K562 (cell line): ENCODE results near the gene TCAP. TPM values are rescaled to one million over a fixed set of nuclear protein-coding genes. Genes with fewer than 3 reads are reported as not detected.

Experiments
- BCOR ChIP-seq: fragments of 450-650 bp; IDR thresholded peaks from 2 replicates; pipeline ENCODE4 v1.6.1; 2016
- DACH1 ChIP-seq: fragments of 450-650 bp; IDR thresholded peaks from 2 replicates; pipeline ENCODE4 v1.6.1; 2018; ENCODE audit not compliant: partially characterized antibody
- ERF ChIP-seq: fragments of 450-650 bp; formaldehyde crosslinking; IDR thresholded peaks from 2 replicates; pipeline ENCODE4 v1.4.0; 2020; ENCODE audit warnings: mild to moderate bottlenecking, mixed read lengths
- L3MBTL2 ChIP-seq: fragments of 450-650 bp; IDR thresholded peaks from 2 replicates; pipeline ENCODE4 v1.6.1; 2016; ENCODE audit warnings: mild to moderate bottlenecking, moderate library complexity
- MXD1 ChIP-seq: fragments of 250-450 bp; sonication (Bioruptor Pico); IDR thresholded peaks from 2 replicates; pipeline ENCODE4 v1.8.0; 2021; ENCODE audit warnings: borderline replicate concordance, mild to moderate bottlenecking, moderate library complexity; ENCODE audit not compliant: poor library complexity, severe bottlenecking
- MYC ChIP-seq, 2 experiments: fragments of 250-450 bp in 1 of 2; sonication (Bioruptor Pico) in 1 of 2; IDR thresholded peaks; 2 replicates each; pipeline versions ENCODE4 v1.5.1 to v1.6.1; 2012 to 2021; ENCODE audit warnings: low read depth in 2 of 2, borderline replicate concordance in 1 of 2, improper control_type of control experiment in 1 of 2, low read length in 1 of 2, mild to moderate bottlenecking in 1 of 2, moderate library complexity in 1 of 2
- NFATC3 ChIP-seq: fragments of 450-650 bp; IDR thresholded peaks from 2 replicates; pipeline ENCODE4 v1.6.1; 2017; ENCODE audit warnings: mild to moderate bottlenecking
- PHF20 ChIP-seq: fragments of 450-650 bp; IDR thresholded peaks from 2 replicates; pipeline ENCODE4 v1.6.1; 2018; ENCODE audit not compliant: partially characterized antibody
- SAP30 ChIP-seq: fragments of 200-600 bp; sonication (generic); IDR thresholded peaks from 2 replicates; pipeline ENCODE4 v1.6.1; 2012; ENCODE audit warnings: borderline replicate concordance, low read depth, mild to moderate bottlenecking, moderate library complexity, low read length, control low read depth, inconsistent platforms; ENCODE audit not compliant: insufficient read depth, poor library complexity, severe bottlenecking
- SIX5 ChIP-seq, 2 experiments: IDR thresholded peaks; 2 replicates each; pipeline ENCODE4 v1.6.1; 2011; ENCODE audit warnings: low read length in 2 of 2, borderline replicate concordance in 1 of 2, low read depth in 1 of 2, mild to moderate bottlenecking in 1 of 2, moderate library complexity in 1 of 2; ENCODE audit not compliant: insufficient read depth in 1 of 2
- THRAP3 ChIP-seq: fragments of 450-650 bp; IDR thresholded peaks from 2 replicates; pipeline ENCODE4 v1.6.1; 2016; ENCODE audit warnings: mild to moderate bottlenecking, inconsistent platforms, borderline replicate concordance
- ZBTB43 ChIP-seq: sonication (generic); formaldehyde crosslinking; IDR thresholded peaks from 2 replicates; pipeline ENCODE4 v1.8.0; 2023; ENCODE audit warnings: mild to moderate bottlenecking, missing genetic modification reagents
- ZBTB7A ChIP-seq: IDR thresholded peaks from 2 replicates; pipeline ENCODE4 v1.6.1; 2011; ENCODE audit warnings: low read depth, mild to moderate bottlenecking, low read length, moderate library complexity, borderline replicate concordance; ENCODE audit not compliant: control insufficient read depth
- ZFPM2 ChIP-seq: fragments of 250-450 bp; sonication (Bioruptor Pico); IDR thresholded peaks from 2 replicates; pipeline ENCODE4 v1.5.1; 2022; ENCODE audit warnings: mild to moderate bottlenecking
- ZNF77 ChIP-seq: fragments of 250-450 bp; sonication (Bioruptor Pico); IDR thresholded peaks from 2 replicates; pipeline ENCODE4 v1.5.0; 2020
- ZNF830 ChIP-seq: fragments of 250-450 bp; sonication (Bioruptor Pico); IDR thresholded peaks from 2 replicates; pipeline ENCODE4 v1.5.0; 2021; ENCODE audit warnings: mild to moderate bottlenecking
- polyA plus RNA-seq, 8 experiments: library from polyadenylated mRNA; depleted of rRNA in 4 of 8; stranded (reverse) in 5 of 8; unstranded in 3 of 8; fragments of >200 nt; fragmentation: Nextera tagmentation in 2 of 8; fragmentation: Illumina TruSeq in 1 of 8; extraction: Ambion mirVana in 2 of 8; extraction: Trizol in 1 of 8; gene quantifications; 2 replicates each; pipeline versions ENCODE4 v1.2.1 to v1.2.3, GENCODE V29; 2011 to 2014; ENCODE audit warnings: inconsistent platforms in 1 of 8, missing spikeins in 1 of 8
- total RNA-seq, 7 experiments: library from RNA; depleted of rRNA in 6 of 7; stranded (reverse); fragments of >200 nt in 6 of 7; fragmentation: Illumina TruSeq in 2 of 7; extraction: Trizol in 2 of 7; gene quantifications; 2 replicates each; pipeline versions ENCODE4 v1.2.1 to v1.2.3, GENCODE V29; 2011 to 2021; ENCODE audit warnings: low replicate concordance in 1 of 7
- TF ChIP-seq, protein P1 (sequence below): sonication (generic); formaldehyde crosslinking; IDR thresholded peaks from 2 replicates; pipeline ENCODE4 v1.8.0; 2022; ENCODE audit warnings: mild to moderate bottlenecking, missing genetic modification reagents
- TF ChIP-seq, protein P2 (sequence below): fragments of 250-450 bp; sonication (Bioruptor Pico); IDR thresholded peaks from 2 replicates; pipeline ENCODE4 v1.5.0; 2021; ENCODE audit warnings: mild to moderate bottlenecking, borderline replicate concordance
- TF ChIP-seq, protein P3 (sequence below): fragments of 150-350 bp; IDR thresholded peaks from 2 replicates; pipeline ENCODE4 v1.6.1; 2014; ENCODE audit warnings: low read depth, mild to moderate bottlenecking, low read length, borderline replicate concordance

The TCAP gene
- total and polyA plus RNA-seq, 9 of the 15 experiments (the other 6 are each of a cell fraction or from before 2014, with no cell fraction given) = 0.33 to 1.4 (median 0.82) TPM; not detected in 2

GRCh38 chr17:39666601-39667261 is 1.6 kb downstream of the TCAP start (continued):
- TF ChIP-seq L3MBTL2 (no peak), MXD1 (CRISPR knock-in tag) (no peak), SAP30 (no peak), ZNF830 (CRISPR knock-in tag) (no peak), ZFPM2 (CRISPR knock-in tag) (no peak), SIX5 (IDR thresholded peaks at IDR 0.05; ENCODE audit: borderline replicate concordance in 1 of 2, insufficient read depth in 1 of 2, low read depth in 1 of 2, low read length in 2 of 2) (no peak), ZBTB7A (peak; percentile 89), ZBTB43 (CRISPR knock-in tag) (no peak), NFATC3 (no peak), ERF (no peak), THRAP3 (no peak), PHF20 (no peak), ZNF77 (no peak), MYC (IDR thresholded peaks at IDR 0.05; ENCODE audit: low read depth, low read length) (no peak), MYC (CRISPR knock-in tag; IDR thresholded peaks at IDR 0.05; ENCODE audit: borderline replicate concordance, low read depth) (no peak), BCOR (no peak), DACH1 (peak; percentile 76)
- TF ChIP-seq, protein P1, sequence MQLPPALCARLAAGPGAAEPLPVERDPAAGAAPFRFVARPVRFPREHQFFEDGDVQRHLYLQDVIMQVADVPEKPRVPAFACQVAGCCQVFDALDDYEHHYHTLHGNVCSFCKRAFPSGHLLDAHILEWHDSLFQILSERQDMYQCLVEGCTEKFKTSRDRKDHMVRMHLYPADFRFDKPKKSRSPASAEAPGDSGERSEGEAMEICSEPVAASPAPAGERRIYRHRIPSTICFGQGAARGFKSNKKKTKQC (CRISPR knock-in tag) = no peak
- TF ChIP-seq, protein P2, sequence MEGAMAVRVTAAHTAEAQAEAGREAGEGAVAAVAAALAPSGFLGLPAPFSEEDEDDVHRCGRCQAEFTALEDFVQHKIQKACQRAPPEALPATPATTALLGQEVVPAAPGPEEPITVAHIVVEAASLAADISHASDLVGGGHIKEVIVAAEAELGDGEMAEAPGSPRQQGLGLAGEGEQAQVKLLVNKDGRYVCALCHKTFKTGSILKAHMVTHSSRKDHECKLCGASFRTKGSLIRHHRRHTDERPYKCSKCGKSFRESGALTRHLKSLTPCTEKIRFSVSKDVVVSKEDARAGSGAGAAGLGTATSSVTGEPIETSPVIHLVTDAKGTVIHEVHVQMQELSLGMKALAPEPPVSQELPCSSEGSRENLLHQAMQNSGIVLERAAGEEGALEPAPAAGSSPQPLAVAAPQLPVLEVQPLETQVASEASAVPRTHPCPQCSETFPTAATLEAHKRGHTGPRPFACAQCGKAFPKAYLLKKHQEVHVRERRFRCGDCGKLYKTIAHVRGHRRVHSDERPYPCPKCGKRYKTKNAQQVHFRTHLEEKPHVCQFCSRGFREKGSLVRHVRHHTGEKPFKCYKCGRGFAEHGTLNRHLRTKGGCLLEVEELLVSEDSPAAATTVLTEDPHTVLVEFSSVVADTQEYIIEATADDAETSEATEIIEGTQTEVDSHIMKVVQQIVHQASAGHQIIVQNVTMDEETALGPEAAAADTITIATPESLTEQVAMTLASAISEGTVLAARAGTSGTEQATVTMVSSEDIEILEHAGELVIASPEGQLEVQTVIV (CRISPR knock-in tag) = no peak
- TF ChIP-seq, protein P3, sequence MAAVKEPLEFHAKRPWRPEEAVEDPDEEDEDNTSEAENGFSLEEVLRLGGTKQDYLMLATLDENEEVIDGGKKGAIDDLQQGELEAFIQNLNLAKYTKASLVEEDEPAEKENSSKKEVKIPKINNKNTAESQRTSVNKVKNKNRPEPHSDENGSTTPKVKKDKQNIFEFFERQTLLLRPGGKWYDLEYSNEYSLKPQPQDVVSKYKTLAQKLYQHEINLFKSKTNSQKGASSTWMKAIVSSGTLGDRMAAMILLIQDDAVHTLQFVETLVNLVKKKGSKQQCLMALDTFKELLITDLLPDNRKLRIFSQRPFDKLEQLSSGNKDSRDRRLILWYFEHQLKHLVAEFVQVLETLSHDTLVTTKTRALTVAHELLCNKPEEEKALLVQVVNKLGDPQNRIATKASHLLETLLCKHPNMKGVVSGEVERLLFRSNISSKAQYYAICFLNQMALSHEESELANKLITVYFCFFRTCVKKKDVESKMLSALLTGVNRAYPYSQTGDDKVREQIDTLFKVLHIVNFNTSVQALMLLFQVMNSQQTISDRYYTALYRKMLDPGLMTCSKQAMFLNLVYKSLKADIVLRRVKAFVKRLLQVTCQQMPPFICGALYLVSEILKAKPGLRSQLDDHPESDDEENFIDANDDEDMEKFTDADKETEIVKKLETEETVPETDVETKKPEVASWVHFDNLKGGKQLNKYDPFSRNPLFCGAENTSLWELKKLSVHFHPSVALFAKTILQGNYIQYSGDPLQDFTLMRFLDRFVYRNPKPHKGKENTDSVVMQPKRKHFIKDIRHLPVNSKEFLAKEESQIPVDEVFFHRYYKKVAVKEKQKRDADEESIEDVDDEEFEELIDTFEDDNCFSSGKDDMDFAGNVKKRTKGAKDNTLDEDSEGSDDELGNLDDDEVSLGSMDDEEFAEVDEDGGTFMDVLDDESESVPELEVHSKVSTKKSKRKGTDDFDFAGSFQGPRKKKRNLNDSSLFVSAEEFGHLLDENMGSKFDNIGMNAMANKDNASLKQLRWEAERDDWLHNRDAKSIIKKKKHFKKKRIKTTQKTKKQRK = no peak
